ENCODE data around the gene RTKN2.
"Not testable (repeated sequence)": the region's sequence is repeated elsewhere in the genome, so short reads cannot be mapped to it uniquely, and the experiment has no call there.

The RTKN2 gene

GRCh38 chr10:62258926-62259325 lies 9.7 kb downstream of the RTKN2 start:
- no peak for DNase-seq

- no peak for DNase-seq
Measured at GRCh38 chr10:62253704-62254103, 14.9 kb downstream of the RTKN2 start.

GRCh38 chr10:62252051-62252450 lies 16.6 kb downstream of the RTKN2 start:
- DNase-seq: no peak

- no peak for DNase-seq
Measured at GRCh38 chr10:62250594-62251198, 17.9 kb downstream of the RTKN2 start.

GRCh38 chr10:62249957-62250356 lies 18.7 kb downstream of the RTKN2 start:
- DNase-seq: no peak

- DNase-seq: no peak
Measured at GRCh38 chr10:62248465-62248864, 20.2 kb downstream of the RTKN2 start.

- no peak for DNase-seq
Measured at GRCh38 chr10:62244785-62245467, 23.7 kb downstream of the RTKN2 start.

- DNase-seq: no peak
Measured at GRCh38 chr10:62244088-62244487, 24.6 kb downstream of the RTKN2 start.

GRCh38 chr10:62243647-62243997 lies 25.0 kb downstream of the RTKN2 start:
- no peak for DNase-seq

- DNase-seq: not testable (repeated sequence)
Measured at GRCh38 chr10:62242965-62243646, 25.5 kb downstream of the RTKN2 start.

GRCh38 chr10:62241521-62241920 lies 27.1 kb downstream of the RTKN2 start:
- not testable (repeated sequence) for DNase-seq

GRCh38 chr10:62239994-62240393 lies 28.6 kb downstream of the RTKN2 start:
- DNase-seq: no peak

- no peak for DNase-seq
Measured at GRCh38 chr10:62238880-62239279, 29.8 kb downstream of the RTKN2 start.

- DNase-seq: no peak
Measured at GRCh38 chr10:62237966-62238365, 30.7 kb downstream of the RTKN2 start.

- no peak for DNase-seq
Measured at GRCh38 chr10:62237506-62237905, 31.1 kb downstream of the RTKN2 start.

- no peak for DNase-seq
Measured at GRCh38 chr10:62234077-62234605, 34.5 kb downstream of the RTKN2 start.

GRCh38 chr10:62233356-62234076 lies 35.1 kb downstream of the RTKN2 start:
- no peak for DNase-seq

GRCh38 chr10:62231805-62232204 lies 36.8 kb downstream of the RTKN2 start:
- no peak for DNase-seq

- DNase-seq: no peak
Measured at GRCh38 chr10:62231371-62231770, 37.3 kb downstream of the RTKN2 start.

- no peak for DNase-seq
Measured at GRCh38 chr10:62230344-62231121, 38.1 kb downstream of the RTKN2 start.

- DNase-seq: no peak
Measured at GRCh38 chr10:62225362-62225761, 43.3 kb downstream of the RTKN2 start.

GRCh38 chr10:62224606-62225005 lies 44.0 kb downstream of the RTKN2 start:
- DNase-seq: no peak

GRCh38 chr10:62217683-62218082 lies 51.0 kb downstream of the RTKN2 start:
- DNase-seq: no peak
